Stomach (tissue), 9 donors: ENCODE measurements around the gene FRMPD4. TPM values are rescaled to one million over a fixed set of nuclear protein-coding genes. Genes with fewer than 3 reads are reported as not detected.

Experiments
- DNase-seq, 2 donors: peaks; one replicate each; pipeline versions ENCODE4 v3.0.0 to v3.0.0-alpha.2; 2013 to 2019
- H3K27ac ChIP-seq, 5 donors: fragments of 200-600 bp in 4 of 5; sonication (generic) in 4 of 5; one replicate each; pipeline ENCODE4 v1.5.1; 2013 to 2019; ENCODE audit warnings: mild to moderate bottlenecking in 1 of 5, moderate library complexity in 1 of 5
- H3K27me3 ChIP-seq, 3 donors: fragments of 200-600 bp; sonication (generic); one replicate each; pipeline ENCODE4 v1.5.1; 2017 to 2019; ENCODE audit warnings: mixed run types in 1 of 3
- H3K36me3 ChIP-seq, 4 donors: fragments of 200-600 bp; sonication (generic); 1 replicate in 3 of 4; 2 replicates in 1 of 4; pipeline ENCODE4 v1.5.1; 2016 to 2019
- H3K4me1 ChIP-seq, 4 donors: fragments of 200-600 bp; sonication (generic); one replicate each; pipeline ENCODE4 v1.5.1; 2016 to 2019
- H3K4me3 ChIP-seq, 4 donors: fragments of 200-600 bp; sonication (generic) in 3 of 4; one replicate each; pipeline ENCODE4 v1.5.1; 2016 to 2019; ENCODE audit warnings: mild to moderate bottlenecking in 1 of 4
- H3K9me3 ChIP-seq, 4 donors: fragments of 200-600 bp; sonication (generic); one replicate each; pipeline ENCODE4 v1.5.1; 2016 to 2019
- EP300 ChIP-seq: sonication (generic); formaldehyde crosslinking; IDR thresholded peaks from one replicate; pipeline ENCODE4 v1.6.1; 2017; ENCODE audit warnings: antibody characterized with exemption
- POLR2A ChIP-seq, 4 donors: fragments of 450-650 bp; IDR thresholded peaks; one replicate each; pipeline ENCODE4 v1.6.1; 2016; ENCODE audit warnings: antibody characterized with exemption in 4 of 4, control low read depth in 2 of 4, mild to moderate bottlenecking in 1 of 4, moderate library complexity in 1 of 4
- POLR2AphosphoS5 ChIP-seq, 3 donors: sonication (generic); formaldehyde crosslinking; IDR thresholded peaks; one replicate each; pipeline ENCODE4 v1.6.1; 2016; ENCODE audit warnings: antibody characterized with exemption in 3 of 3
- WGBS, 5 donors: extraction: QIAGEN DNeasy Blood & Tissue Kit in 3 of 5; methylation state at CpG; one replicate each; pipeline versions ENCODE4 v1.1.5 to v1.1.7; 2013 to 2018; 5-methylcytosine and 5-hydroxymethylcytosine counted together
- intact Hi-C: fragments of 100-400 bp; cut with DNase I; formaldehyde crosslinking; loops from one replicate; pipeline ENCODE4 v1.15.1; 2023; ENCODE audit warnings: low total_unique reads
- polyA plus RNA-seq, 3 donors: library from polyadenylated mRNA; stranded (reverse); fragments of 200-250 nt; gene quantifications; one replicate each; pipeline ENCODE4 v1.2.3, GENCODE V29; 2013
- small RNA-seq, 4 donors: library from RNA; depleted of rRNA; stranded (forward); fragments of <200 nt; gene quantifications; one replicate each; pipeline ENCODE3, GENCODE V24; 2016
- total RNA-seq, 5 donors: library from RNA; depleted of rRNA; stranded (reverse); fragments of >200 nt; gene quantifications; one replicate each; pipeline versions ENCODE4 v1.1.0 to v1.2.3, GENCODE V29; 2014 to 2016
- TF ChIP-seq, protein P1 (sequence below), 7 experiments: fragments of 450-650 bp in 4 of 7; fragments of 200-600 bp in 3 of 7; sonication (generic) in 3 of 7; IDR thresholded peaks; one replicate each; pipeline ENCODE4 v1.5.1; 2016 to 2019; ENCODE audit warnings: antibody characterized with exemption in 7 of 7, control low read depth in 2 of 7, mild to moderate bottlenecking in 1 of 7
- donor health status: healthy with polysubstance abuse.
- donor health status: Bipolar disorder and iron deficiency.
- donor health status: healthy.

FRMPD4 gene
- total and polyA plus RNA-seq, 8 donors: 0.03 to 2.6 (median 0.55) TPM; not detected in 5

DNA sequence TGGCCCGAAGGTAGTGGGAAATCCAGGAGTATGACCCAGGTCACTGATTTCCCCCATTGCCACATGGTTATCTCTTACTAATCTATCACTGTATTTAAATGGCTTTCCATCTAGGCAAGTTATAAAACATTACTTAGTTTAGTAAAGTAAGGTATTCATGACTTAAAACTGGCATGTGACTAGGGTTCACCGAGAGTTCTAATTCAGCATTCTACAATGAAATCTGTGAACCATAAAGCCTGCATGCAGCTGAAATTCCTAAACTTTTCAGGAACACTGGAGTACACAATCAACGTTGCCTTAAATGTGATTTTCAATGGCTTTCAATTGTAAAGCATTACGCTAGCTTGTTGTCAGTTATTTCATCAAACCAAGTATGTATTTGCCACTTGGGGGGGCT, 630.2 kb downstream of the FRMPD4 start:
- Histone ChIP-seq H3K27me3 (peaks cover 2 to 6% (median 6%) of the 10 kb centered on the region in 3 donors), H3K36me3 (no peaks in the 10 kb centered on the region), H3K9me3 (no peaks in the 10 kb centered on the region), H3K27ac (no peak overlapping the region), H3K4me3 (no peak overlapping the region), H3K4me1 (no peaks in the 10 kb centered on the region)
- TF ChIP-seq EP300 (no peak), POLR2A (IDR thresholded peaks at IDR 0.05) (no peak), POLR2AphosphoS5 (IDR thresholded peaks at IDR 0.05) (no peak)
- TF ChIP-seq, protein P1, sequence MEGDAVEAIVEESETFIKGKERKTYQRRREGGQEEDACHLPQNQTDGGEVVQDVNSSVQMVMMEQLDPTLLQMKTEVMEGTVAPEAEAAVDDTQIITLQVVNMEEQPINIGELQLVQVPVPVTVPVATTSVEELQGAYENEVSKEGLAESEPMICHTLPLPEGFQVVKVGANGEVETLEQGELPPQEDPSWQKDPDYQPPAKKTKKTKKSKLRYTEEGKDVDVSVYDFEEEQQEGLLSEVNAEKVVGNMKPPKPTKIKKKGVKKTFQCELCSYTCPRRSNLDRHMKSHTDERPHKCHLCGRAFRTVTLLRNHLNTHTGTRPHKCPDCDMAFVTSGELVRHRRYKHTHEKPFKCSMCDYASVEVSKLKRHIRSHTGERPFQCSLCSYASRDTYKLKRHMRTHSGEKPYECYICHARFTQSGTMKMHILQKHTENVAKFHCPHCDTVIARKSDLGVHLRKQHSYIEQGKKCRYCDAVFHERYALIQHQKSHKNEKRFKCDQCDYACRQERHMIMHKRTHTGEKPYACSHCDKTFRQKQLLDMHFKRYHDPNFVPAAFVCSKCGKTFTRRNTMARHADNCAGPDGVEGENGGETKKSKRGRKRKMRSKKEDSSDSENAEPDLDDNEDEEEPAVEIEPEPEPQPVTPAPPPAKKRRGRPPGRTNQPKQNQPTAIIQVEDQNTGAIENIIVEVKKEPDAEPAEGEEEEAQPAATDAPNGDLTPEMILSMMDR (IDR thresholded peaks at IDR 0.05): no peak
- intact Hi-C loops: no loop called here
- WGBS, 5 donors: 83 to 91% (median 89%) methylated on average over 4 of the region's 4 CpGs
- DNase-seq: no peak

DNA sequence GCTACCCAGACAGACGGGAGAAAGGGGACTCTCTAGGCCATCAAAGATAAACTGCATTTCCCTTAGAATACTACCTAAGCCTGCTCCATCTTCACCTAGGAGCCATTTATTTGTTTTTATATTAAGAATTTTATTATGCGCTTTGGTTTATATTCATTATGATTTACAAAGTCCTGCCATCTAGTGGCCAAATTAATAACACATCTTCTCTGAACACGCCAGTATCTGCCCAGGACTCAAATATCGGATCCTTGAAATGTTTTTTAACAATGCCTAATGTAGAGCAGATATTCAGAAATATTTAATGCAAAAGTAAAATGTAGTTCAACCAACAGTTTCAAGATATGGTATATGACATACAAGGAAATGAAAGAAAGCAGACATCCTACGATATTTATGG, 632.2 kb downstream of the FRMPD4 start:
- WGBS, 5 donors: 27 to 48% (median 33%) methylated on average over 5 of the region's 5 CpGs

DNA sequence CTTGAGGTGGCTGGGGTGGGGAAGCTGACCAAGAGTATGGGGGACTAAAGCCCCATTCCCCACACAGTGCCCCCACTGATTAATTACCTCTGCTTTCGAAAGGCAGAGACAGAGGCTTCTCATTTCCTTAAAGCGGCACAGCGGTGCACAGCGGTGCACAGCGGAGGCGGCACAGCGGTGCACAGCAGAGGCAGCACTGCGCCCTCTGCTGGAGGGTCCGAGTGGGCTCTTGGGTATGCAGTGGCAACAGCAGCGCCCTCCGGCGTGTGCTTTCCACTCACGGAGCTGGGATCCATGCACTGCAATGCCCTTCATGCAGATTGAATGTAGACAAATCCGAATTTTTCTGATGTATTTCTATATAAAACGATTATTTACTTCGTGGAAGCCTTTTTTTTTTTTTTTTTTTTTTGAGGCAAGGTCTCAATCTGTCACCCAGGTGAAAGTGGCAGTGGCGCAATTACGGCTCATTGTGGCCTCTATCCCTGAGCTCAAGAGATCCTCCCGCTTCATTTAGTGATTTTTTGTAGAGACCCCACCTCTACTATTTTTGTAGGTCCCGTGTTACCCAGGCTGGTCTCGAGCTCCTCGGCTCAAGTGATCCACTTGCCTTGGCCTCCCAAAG, 633.3 kb downstream of the FRMPD4 start:
- Histone ChIP-seq H3K27me3 (peaks cover 5 to 21% (median 12%) of the 10 kb centered on the region in 3 donors), H3K4me3 (no peak overlapping the region), H3K9me3 (no peaks in the 10 kb centered on the region), H3K36me3 (no peaks in the 10 kb centered on the region), H3K4me1 (no peaks in the 10 kb centered on the region), H3K27ac (no peak overlapping the region)
- 35 to 47% (median 46%) methylated on average over 14 to 22 of the region's 22 CpGs for WGBS, 5 donors
- intact Hi-C loops: no loop called here
- peak; percentile 63 to 72 for DNase-seq
- TF ChIP-seq POLR2A (IDR thresholded peaks at IDR 0.05): no peak
- TF ChIP-seq, protein P1 (IDR thresholded peaks at IDR 0.05): peak in 2 of 7 experiments; percentile 31 to 37

More for the DNA sequence above, 632.2 kb downstream of the FRMPD4 start:
- Histone ChIP-seq H3K27ac (no peak overlapping the region), H3K4me1 (no peaks in the 10 kb centered on the region), H3K4me3 (no peak overlapping the region), H3K36me3 (no peaks in the 10 kb centered on the region), H3K27me3 (peaks cover 5 to 14% (median 12%) of the 10 kb centered on the region in 3 donors), H3K9me3 (no peaks in the 10 kb centered on the region)
- TF ChIP-seq, protein P1 (IDR thresholded peaks at IDR 0.05): peak in 3 of 7 experiments; percentile 42 to 68 (median 47)
- no peak for TF ChIP-seq POLR2AphosphoS5 (IDR thresholded peaks at IDR 0.05)
- intact Hi-C loops: no loop called here
- peak in 1 of 2 donors; percentile 57 for DNase-seq

Small RNA genes lying within 50 kb of the gene (small RNA-seq; reads per million reads assigned to genes)
- gene AC119619.1 (0 reads per million in 4 donors), gene RF00019 (0 reads per million in 4 donors), gene RN7SKP290 (0 reads per million in 4 donors)
